Liver (tissue), 3 donors: Measurements from ENCODE around the gene UIMC1.
"Not testable (repeated sequence)": the region's sequence is repeated elsewhere in the genome, so short reads cannot be mapped to it uniquely, and the experiment has no call there.

Experiments
- GABPA ChIP-seq, 2 donors: IDR thresholded peaks in 1 of 2; conservative IDR thresholded peaks in 1 of 2; 2 replicates each; pipeline ENCODE4 v1.6.1; 2016; ENCODE audit warnings: antibody characterized with exemption in 2 of 2, mild to moderate bottlenecking in 1 of 2, moderate library complexity in 1 of 2
- HNF4A ChIP-seq, 2 donors: conservative IDR thresholded peaks; 2 replicates each; pipeline ENCODE4 v1.6.1; 2016; ENCODE audit warnings: antibody characterized with exemption in 2 of 2, mild to moderate bottlenecking in 2 of 2
- REST ChIP-seq: IDR thresholded peaks from 2 replicates; pipeline ENCODE4 v1.6.1; 2016; ENCODE audit warnings: antibody characterized with exemption, mild to moderate bottlenecking
- SP1 ChIP-seq: IDR thresholded peaks from 2 replicates; pipeline ENCODE4 v1.6.1; 2018; ENCODE audit warnings: antibody characterized with exemption, mild to moderate bottlenecking
- TF ChIP-seq, protein P1 (sequence below): fragments of 150-350 bp; IDR thresholded peaks from 2 replicates; pipeline ENCODE4 v1.5.1; 2017; ENCODE audit warnings: improper control_type of control experiment, low read depth, low read length; ENCODE audit not compliant: missing input control
- TF ChIP-seq, protein P2 (sequence below): IDR thresholded peaks from 2 replicates; pipeline ENCODE4 v1.6.1; 2016; ENCODE audit warnings: antibody characterized with exemption
- donor health status: healthy.
- donor health status: healthy.

GRCh38 chr5:176983112-176983511 lies 23.5 kb downstream of the UIMC1 start:
- TF ChIP-seq, protein P1, sequence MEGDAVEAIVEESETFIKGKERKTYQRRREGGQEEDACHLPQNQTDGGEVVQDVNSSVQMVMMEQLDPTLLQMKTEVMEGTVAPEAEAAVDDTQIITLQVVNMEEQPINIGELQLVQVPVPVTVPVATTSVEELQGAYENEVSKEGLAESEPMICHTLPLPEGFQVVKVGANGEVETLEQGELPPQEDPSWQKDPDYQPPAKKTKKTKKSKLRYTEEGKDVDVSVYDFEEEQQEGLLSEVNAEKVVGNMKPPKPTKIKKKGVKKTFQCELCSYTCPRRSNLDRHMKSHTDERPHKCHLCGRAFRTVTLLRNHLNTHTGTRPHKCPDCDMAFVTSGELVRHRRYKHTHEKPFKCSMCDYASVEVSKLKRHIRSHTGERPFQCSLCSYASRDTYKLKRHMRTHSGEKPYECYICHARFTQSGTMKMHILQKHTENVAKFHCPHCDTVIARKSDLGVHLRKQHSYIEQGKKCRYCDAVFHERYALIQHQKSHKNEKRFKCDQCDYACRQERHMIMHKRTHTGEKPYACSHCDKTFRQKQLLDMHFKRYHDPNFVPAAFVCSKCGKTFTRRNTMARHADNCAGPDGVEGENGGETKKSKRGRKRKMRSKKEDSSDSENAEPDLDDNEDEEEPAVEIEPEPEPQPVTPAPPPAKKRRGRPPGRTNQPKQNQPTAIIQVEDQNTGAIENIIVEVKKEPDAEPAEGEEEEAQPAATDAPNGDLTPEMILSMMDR = not testable (repeated sequence)
- TF ChIP-seq HNF4A (conservative IDR thresholded peaks at IDR 0.05); SP1; GABPA (IDR thresholded peaks at IDR 0.05 in 1 of 2, conservative IDR thresholded peaks at IDR 0.05 in 1 of 2); REST: not testable (repeated sequence)
- TF ChIP-seq, protein P2, sequence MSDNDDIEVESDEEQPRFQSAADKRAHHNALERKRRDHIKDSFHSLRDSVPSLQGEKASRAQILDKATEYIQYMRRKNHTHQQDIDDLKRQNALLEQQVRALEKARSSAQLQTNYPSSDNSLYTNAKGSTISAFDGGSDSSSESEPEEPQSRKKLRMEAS = not testable (repeated sequence)
